Parathyroid adenoma (tissue), 2 donors: ENCODE measurements around the gene CLMP.

Experiments
- H2AFZ ChIP-seq: fragments of 300-600 bp; sonication (generic); one replicate; pipeline ENCODE4 v1.7.0; 2017; ENCODE audit warnings: antibody characterized with exemption, mild to moderate bottlenecking
- H3K27ac ChIP-seq: fragments of 300-600 bp; sonication (generic); one replicate; pipeline ENCODE4 v1.7.0; 2017
- H3K27me3 ChIP-seq: fragments of 300-600 bp; sonication (generic); one replicate; pipeline ENCODE4 v1.7.0; 2017; ENCODE audit warnings: low read length; ENCODE audit not compliant: control insufficient read depth, insufficient read depth
- H3K36me3 ChIP-seq: fragments of 300-600 bp; sonication (generic); one replicate; pipeline ENCODE4 v1.7.0; 2017; ENCODE audit warnings: low read length; ENCODE audit not compliant: control insufficient read depth, insufficient read depth
- H3K4me1 ChIP-seq: fragments of 300-600 bp; sonication (generic); one replicate; pipeline ENCODE4 v1.7.0; 2017; ENCODE audit warnings: control low read depth
- H3K4me2 ChIP-seq: fragments of 300-600 bp; sonication (generic); one replicate; pipeline ENCODE4 v1.7.0; 2017; ENCODE audit warnings: low read length
- H3K4me3 ChIP-seq: fragments of 300-600 bp; sonication (generic); one replicate; pipeline ENCODE4 v1.7.0; 2017; ENCODE audit warnings: low read depth, low read length
- H3K79me2 ChIP-seq: fragments of 300-600 bp; sonication (generic); one replicate; pipeline ENCODE4 v1.7.0; 2017; ENCODE audit warnings: control low read depth
- H3K9ac ChIP-seq: fragments of 300-600 bp; sonication (generic); one replicate; pipeline ENCODE4 v1.7.0; 2017; ENCODE audit warnings: mild to moderate bottlenecking
- H3K9me3 ChIP-seq: fragments of 300-600 bp; sonication (generic); one replicate; pipeline ENCODE4 v1.7.0; 2017; ENCODE audit warnings: low read length; ENCODE audit not compliant: control insufficient read depth
- CTCF ChIP-seq: fragments of 300-600 bp; sonication (generic); IDR thresholded peaks from one replicate; pipeline ENCODE4 v1.7.0; 2017; ENCODE audit warnings: antibody characterized with exemption, mild to moderate bottlenecking
- donor health status: primary hyperparathyroidism.

CLMP gene

DNA sequence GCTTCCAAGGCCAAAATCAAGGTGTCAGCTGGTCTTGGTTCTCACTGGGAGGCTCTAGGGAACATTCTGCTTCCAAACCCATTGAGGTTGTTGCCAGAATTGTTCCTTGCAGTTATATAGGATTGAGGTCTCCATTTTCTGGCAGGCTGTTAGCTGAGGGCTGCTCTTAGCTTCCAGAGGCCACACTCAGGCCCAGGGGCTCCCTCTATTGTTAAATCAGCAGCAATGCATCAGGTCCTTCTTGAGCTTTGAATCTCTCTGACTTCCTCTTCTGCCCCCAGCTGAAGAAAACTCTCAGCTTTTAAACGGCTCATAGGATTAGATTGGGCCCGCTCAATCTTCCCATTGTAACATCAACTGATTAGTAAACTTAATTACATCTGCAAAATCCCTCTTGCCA lies 174.1 kb downstream of the CLMP start:
- Histone ChIP-seq H3K4me3 (no peak overlapping the region), H3K27ac (no peak overlapping the region), H3K27me3 (no peaks in the 10 kb centered on the region), H3K9me3 (no peaks in the 10 kb centered on the region), H3K9ac (no peak overlapping the region), H2AFZ (no peak overlapping the region), H3K36me3 (no peaks in the 10 kb centered on the region), H3K4me1 (no peaks in the 10 kb centered on the region), H3K4me2 (no peak overlapping the region), H3K79me2 (no peaks in the 10 kb centered on the region)
- no peak for TF ChIP-seq CTCF
